ENCODE measurements around the gene LRRC56. TPM values are rescaled to one million over a fixed set of nuclear protein-coding genes. Genes with fewer than 3 reads are reported as not detected.

The LRRC56 gene
- total RNA-seq, 3 donors from 2014 or later = 1.5 to 5.2 (median 4.8) TPM

GRCh38 chr11:535210-535518 is 2.2 kb upstream of the LRRC56 start:
- peak overlapping the region; percentile 65 for H3K4me3 ChIP-seq
- TF ChIP-seq CTCF (IDR thresholded peaks at IDR 0.05) = no peak
- DNase-seq = no peak
- H3K9me3 ChIP-seq = no peaks in the 10 kb centered on the region
- ATAC-seq = no peak
- intact Hi-C loops (cut with DNase I, micrococcal nuclease) = no loop called here
- peaks cover 21% of the 10 kb centered on the region for H3K4me1 ChIP-seq (ENCODE audit: low read depth)
- no peaks in the 10 kb centered on the region for H3K36me3 ChIP-seq (ENCODE audit: low read depth)

DNA sequence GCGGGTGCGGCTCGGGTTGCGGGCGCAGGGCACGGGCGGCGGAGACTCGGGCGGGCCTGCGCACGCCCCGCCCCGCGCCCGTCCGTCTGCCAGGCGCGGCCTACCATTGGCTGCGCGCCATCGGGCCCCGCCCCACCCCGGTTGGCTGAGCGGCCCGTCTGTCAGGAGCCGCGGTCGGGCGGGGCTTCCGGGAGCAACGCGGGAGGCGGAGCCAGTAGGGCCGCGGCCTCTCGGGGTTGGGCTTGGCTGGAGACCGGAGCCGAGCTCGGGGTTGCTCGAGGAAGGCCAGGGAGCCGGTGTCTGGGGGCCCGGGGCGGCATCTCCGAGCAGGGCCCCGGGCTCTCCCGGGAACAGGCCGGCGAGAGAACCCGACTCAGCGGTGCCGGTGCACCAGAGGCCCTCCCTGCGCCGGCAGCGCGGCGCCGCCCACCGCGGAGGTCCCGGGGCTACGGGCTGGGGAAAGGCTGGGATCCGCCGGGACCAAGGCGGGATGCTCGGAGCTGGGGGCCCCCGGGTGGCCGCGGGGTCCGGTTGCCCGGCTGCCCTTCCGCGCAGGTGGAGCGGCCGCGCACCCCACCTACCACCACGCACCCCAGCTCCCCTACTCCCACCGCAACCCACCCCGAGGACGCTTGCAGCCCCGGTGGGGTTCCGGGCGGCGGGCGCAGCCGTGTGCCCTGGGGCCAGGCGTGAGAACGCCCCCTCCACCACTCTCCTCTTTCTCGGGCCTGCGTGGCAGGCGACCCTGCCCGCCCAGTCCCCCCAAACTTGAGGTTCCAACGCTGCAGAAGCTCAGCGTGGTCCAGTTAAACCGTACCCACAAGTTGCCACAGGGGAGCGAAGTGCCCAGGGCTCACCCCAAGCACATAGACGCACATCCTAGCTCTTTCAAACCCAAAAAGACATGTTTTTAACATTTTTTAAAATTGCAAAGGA is 1.5 kb upstream of the LRRC56 start, which contains the start of gene HRAS:
Gene HRAS (minus strand): TSS at position 58 of the 936 bp plus-strand sequence.
- intact Hi-C loops (cut with DNase I, micrococcal nuclease) = no loop called here
- DNase-seq = peak; percentile 94 to 98 (median 97)
- Histone ChIP-seq H3K9me3 (no peaks in the 10 kb centered on the region), H3K4me1 (ENCODE audit: low read depth) (peaks cover 21% of the 10 kb centered on the region), H3K36me3 (ENCODE audit: low read depth) (no peaks in the 10 kb centered on the region), H3K4me3 (peak within 1 kb of the TSS; percentile 65)
- ATAC-seq = peak; percentile 88
- TF ChIP-seq CTCF (IDR thresholded peaks at IDR 0.05) = no peak

DNA sequence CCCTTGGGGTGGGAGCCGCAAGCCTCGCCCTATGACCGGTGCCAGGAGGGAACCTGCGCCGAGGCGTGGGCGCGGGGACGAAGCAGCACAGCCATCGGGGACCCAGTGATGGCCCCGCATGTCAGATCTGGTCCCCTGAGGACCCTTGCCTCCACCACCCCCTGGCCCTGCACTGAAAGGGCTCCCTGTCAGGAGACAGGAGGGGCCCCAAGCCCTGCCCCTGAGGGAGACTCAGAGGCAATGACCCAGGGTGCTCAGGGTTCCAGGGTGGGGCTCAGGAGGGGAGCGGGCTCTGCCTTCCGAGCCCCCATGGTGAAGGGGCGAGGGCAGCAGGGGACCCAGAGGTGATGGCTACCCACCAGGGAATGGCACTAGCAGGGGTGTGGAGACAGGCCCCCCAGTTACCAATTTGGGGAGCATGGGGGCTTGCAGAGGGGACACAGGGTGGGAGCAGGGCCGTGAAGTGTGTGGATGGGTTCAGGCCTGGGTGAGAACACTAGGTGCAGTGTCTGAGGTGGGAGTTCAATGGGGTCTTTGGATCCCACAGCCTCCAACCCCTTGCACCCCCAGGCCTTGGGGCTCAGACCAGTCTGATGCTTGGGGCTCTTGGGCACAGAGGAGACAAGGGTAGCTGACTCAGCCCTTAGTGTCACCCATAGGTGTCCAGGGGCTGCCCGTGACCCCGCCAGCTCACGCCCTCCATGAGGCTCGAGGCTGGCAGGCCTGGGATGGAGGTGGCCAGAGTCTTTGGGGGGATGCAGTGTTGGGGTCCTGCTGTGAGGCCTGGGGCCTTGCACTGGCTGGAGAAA is 499 bp downstream of the LRRC56 start:
- no peaks in the 10 kb centered on the region for H3K36me3 ChIP-seq (ENCODE audit: low read depth)
- no peak for ATAC-seq
- no peak for TF ChIP-seq CTCF (IDR thresholded peaks at IDR 0.05)
- H3K4me1 ChIP-seq (ENCODE audit: low read depth) = peaks cover 21% of the 10 kb centered on the region
- peak in 2 of 3 donors; percentile 50 to 55 for DNase-seq
- intact Hi-C loops (cut with DNase I, micrococcal nuclease) = no loop called here
- no peaks in the 10 kb centered on the region for H3K9me3 ChIP-seq
- H3K4me3 ChIP-seq = no peak overlapping the region

- intact Hi-C loops (cut with DNase I, micrococcal nuclease) = no loop called here
- Histone ChIP-seq H3K4me3 (no peak overlapping the region), H3K9me3 (no peaks in the 10 kb centered on the region), H3K36me3 (ENCODE audit: low read depth) (no peaks in the 10 kb centered on the region), H3K4me1 (ENCODE audit: low read depth) (peaks cover 20% of the 10 kb centered on the region)
- TF ChIP-seq CTCF (IDR thresholded peaks at IDR 0.05) = no peak
- ATAC-seq = no peak
- peak in 1 of 3 donors; percentile 46 for DNase-seq
These were observed 1.2 kb downstream of the LRRC56 start for GRCh38 chr11:538431-539051.

DNA sequence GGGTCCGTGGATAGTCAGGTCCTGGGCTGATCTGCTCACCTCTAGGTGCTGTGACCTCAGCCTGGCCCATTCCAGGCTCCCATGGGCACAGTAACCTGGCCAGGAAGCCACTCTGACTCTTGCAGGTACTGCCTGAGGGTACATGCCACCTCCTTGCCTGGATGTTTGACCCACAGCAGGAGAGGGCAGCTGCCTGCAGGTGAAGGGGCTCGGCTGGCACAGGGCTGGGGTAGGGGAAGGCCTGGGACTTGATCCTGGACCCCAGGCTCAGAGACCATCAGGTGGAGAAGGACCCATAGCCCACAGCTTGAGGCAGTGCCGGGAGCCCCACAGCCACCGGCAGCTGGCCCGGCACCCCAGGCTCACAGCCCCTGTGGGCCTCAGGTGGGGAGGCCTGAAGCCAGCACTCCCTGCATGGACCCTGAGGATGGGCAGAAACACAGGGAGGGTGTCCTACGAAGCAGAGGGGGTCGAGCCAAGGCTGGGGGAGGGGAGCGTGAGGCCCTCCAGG is 2.7 kb downstream of the LRRC56 start:
- no peaks in the 10 kb centered on the region for H3K36me3 ChIP-seq (ENCODE audit: low read depth)
- no peak for ATAC-seq
- peak in 1 of 3 donors; percentile 48 for DNase-seq
- H3K9me3 ChIP-seq = no peaks in the 10 kb centered on the region
- intact Hi-C loops (cut with DNase I, micrococcal nuclease) = no loop called here
- no peak overlapping the region for H3K4me3 ChIP-seq
- TF ChIP-seq CTCF (IDR thresholded peaks at IDR 0.05) = no peak
- peaks cover 14% of the 10 kb centered on the region for H3K4me1 ChIP-seq (ENCODE audit: low read depth)

Data from mucosa of descending colon (tissue), 3 donors.